Lung microvascular endothelial cell (primary cell): ENCODE results near the gene CYB5R3. TPM values are rescaled to one million over a fixed set of nuclear protein-coding genes. Genes with fewer than 3 reads are reported as not detected.
"Not testable (repeated sequence)": the region's sequence is repeated elsewhere in the genome, so short reads cannot be mapped to it uniquely, and the experiment has no call there.

Experiments used
- DNase-seq, 2 donors: peaks; one replicate each; pipeline versions ENCODE4 v3.0.0 to v3.0.0-alpha.2; 2010; ENCODE audit warnings: low read depth in 2 of 2
- total RNA-seq: library from RNA; depleted of rRNA; stranded (reverse); fragments of >200 nt; gene quantifications from 2 replicates; pipeline ENCODE4 v1.2.1, GENCODE V29; 2014

The CYB5R3 gene
- total RNA-seq, 1 donor from 2014 or later = 99.0 TPM

GRCh38 chr22:42678894-42679293 lies 29.7 kb upstream of the CYB5R3 start:
- no peak for DNase-seq

- DNase-seq = peak in 1 of 2 donors; percentile 26
These were observed 28.7 kb upstream of the CYB5R3 start for GRCh38 chr22:42677936-42678335.

GRCh38 chr22:42676059-42676607 lies 26.9 kb upstream of the CYB5R3 start:
- DNase-seq = peak; percentile 36 to 94

- DNase-seq = peak in 1 of 2 donors; percentile 57
These were observed 24.8 kb upstream of the CYB5R3 start for GRCh38 chr22:42673898-42674401.

GRCh38 chr22:42673071-42673470 lies 23.9 kb upstream of the CYB5R3 start:
- DNase-seq = not testable (repeated sequence)

GRCh38 chr22:42670921-42671709 lies 21.9 kb upstream of the CYB5R3 start:
- peak; percentile 78 to 89 for DNase-seq

DNA sequence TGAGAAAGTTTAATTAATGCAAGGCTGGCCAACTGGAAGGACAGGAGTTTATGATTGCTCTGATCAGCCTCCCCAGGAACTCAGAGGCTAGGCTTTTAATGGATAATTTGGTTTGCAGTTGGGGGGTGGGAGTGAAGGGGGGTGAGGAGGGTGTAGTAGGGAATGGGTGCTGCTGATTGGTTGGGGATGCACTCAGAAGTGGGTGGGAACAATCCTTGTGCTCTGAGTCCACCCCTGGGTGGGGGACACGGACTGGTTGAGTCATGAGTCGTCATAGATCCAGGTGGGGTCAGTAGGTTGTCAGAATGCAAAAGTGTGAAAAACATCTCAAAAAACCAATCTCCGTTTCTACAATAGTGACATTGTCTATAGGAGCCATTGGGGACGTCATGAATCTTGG lies 20.9 kb upstream of the CYB5R3 start:
- no peak for DNase-seq

DNA sequence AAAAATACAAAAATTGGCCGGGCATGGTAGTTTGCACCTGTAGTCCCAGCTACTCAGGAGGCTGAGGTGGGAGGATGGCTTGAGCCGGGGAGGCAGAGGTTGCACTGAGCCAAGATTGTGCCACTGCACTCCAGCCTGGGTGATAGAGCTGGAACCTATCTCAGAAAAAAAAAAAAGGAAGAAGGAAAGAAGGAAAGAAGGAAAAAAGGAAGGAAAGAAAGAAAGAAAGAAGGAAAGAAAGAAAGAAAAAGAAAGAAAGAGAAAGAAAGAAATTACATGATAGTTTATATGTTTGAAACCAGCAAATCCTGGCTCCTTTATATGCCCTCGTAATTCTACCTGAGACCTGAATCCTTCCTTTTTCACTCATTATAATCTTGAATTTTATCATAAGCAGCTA lies 17.2 kb upstream of the CYB5R3 start:
- not testable (repeated sequence) for DNase-seq

GRCh38 chr22:42664976-42665831 lies 16.0 kb upstream of the CYB5R3 start:
- DNase-seq = no peak

GRCh38 chr22:42661985-42662831 lies 13.0 kb upstream of the CYB5R3 start:
- peak; percentile 53 to 80 for DNase-seq

GRCh38 chr22:42656578-42656977 lies 7.4 kb upstream of the CYB5R3 start:
- DNase-seq = no peak

DNA sequence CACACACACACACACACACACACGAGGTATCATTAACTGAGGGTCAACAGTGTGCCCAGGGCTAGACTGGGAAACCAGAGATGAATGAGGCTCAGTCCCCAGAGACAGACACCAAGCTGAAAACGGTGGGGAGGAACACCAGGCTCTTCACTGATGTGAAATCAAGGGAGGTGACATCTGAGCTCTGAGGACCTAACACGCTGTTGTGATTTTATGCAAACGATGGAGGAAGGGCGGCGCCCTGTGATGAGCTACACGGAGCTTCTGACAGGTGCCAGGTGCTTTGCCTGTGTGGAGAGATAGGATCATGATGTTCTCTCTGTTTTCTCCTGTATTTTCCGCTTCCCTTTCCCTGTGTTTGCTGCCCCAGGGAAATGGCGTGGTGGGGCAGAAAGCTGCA lies 6.5 kb upstream of the CYB5R3 start:
- DNase-seq = no peak

GRCh38 chr22:42654436-42655073 lies 5.4 kb upstream of the CYB5R3 start:
- DNase-seq = no peak

DNA sequence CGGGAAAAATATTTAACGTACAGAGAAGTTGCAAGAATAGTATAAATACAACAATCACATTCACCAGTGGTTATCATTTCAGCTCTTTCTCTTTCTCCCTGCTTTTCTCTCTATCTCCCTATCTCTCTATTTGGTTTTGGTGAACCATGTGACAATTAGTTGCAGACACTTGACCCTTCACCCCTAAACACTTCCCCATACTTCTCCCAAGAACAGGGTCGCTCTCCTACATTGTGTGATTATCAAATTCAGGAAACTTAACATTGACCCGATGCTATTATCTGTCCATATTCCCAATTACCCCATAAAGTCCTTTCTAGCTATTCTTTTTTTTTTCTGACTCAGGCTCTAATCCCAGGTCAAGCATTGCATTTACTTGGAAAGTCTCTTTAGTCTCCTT lies 4.8 kb upstream of the CYB5R3 start:
- no peak for DNase-seq

DNA sequence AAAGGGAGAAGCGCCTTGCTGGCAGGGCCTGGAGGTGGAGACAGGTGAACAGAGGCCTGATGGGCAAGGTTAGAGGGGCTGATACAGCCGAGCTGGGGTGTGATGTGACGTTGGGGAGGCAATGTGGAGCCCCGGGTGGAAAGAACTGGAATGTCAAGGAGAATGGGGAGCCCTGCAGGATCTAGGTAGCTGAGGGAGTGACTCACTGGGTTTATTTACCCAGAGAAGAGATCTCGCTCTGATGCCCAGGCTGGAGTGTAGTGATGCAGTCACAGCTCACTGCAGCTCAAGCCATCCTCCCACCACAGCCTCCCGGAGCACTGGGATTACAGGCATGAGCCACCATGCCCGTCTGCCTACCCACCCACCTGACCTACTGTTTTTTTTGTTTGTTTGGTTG lies 1.9 kb upstream of the CYB5R3 start:
- no peak for DNase-seq

GRCh38 chr22:42648368-42649245 lies 585 bp downstream of the CYB5R3 start:
- peak; percentile 51 to 70 for DNase-seq

GRCh38 chr22:42648017-42648367 lies 1.2 kb downstream of the CYB5R3 start:
- no peak for DNase-seq

- no peak for DNase-seq
These were observed 2.3 kb downstream of the CYB5R3 start for GRCh38 chr22:42646569-42647525.
